ENCODE results near the gene LRCH3.

The LRCH3 gene

GRCh38 chr3:197791892-197792647 lies 1.0 kb downstream of the LRCH3 start:
- no peak for DNase-seq (ENCODE audit: low read depth)

- no peak for DNase-seq (ENCODE audit: low read depth)
Observed at GRCh38 chr3:197793247-197793646, 2.2 kb downstream of the LRCH3 start.

GRCh38 chr3:197794115-197794514 lies 3.1 kb downstream of the LRCH3 start:
- DNase-seq (ENCODE audit: low read depth): no peak

- DNase-seq (ENCODE audit: low read depth): no peak
Observed at GRCh38 chr3:197795200-197795599, 4.1 kb downstream of the LRCH3 start.

GRCh38 chr3:197796087-197796486 lies 5.0 kb downstream of the LRCH3 start:
- no peak for DNase-seq (ENCODE audit: low read depth)

- no peak for DNase-seq (ENCODE audit: low read depth)
Observed at GRCh38 chr3:197798863-197799262, 7.8 kb downstream of the LRCH3 start.

- DNase-seq (ENCODE audit: low read depth): no peak
Observed at GRCh38 chr3:197800379-197800778, 9.3 kb downstream of the LRCH3 start.

GRCh38 chr3:197801891-197802778 lies 11.1 kb downstream of the LRCH3 start:
- no peak for DNase-seq (ENCODE audit: low read depth)

- DNase-seq (ENCODE audit: low read depth): no peak
Observed at GRCh38 chr3:197802779-197803459, 11.9 kb downstream of the LRCH3 start.

GRCh38 chr3:197804511-197804910 lies 13.5 kb downstream of the LRCH3 start:
- no peak for DNase-seq (ENCODE audit: low read depth)

GRCh38 chr3:197807969-197808587 lies 17.0 kb downstream of the LRCH3 start:
- no peak for DNase-seq (ENCODE audit: low read depth)

GRCh38 chr3:197809356-197810020 lies 18.4 kb downstream of the LRCH3 start:
- DNase-seq (ENCODE audit: low read depth): no peak

GRCh38 chr3:197810901-197811300 lies 19.8 kb downstream of the LRCH3 start:
- DNase-seq (ENCODE audit: low read depth): no peak

GRCh38 chr3:197811343-197811742 lies 20.3 kb downstream of the LRCH3 start:
- no peak for DNase-seq (ENCODE audit: low read depth)

GRCh38 chr3:197814372-197814771 lies 23.3 kb downstream of the LRCH3 start:
- no peak for DNase-seq (ENCODE audit: low read depth)

GRCh38 chr3:197820550-197821335 lies 29.7 kb downstream of the LRCH3 start:
- no peak for DNase-seq (ENCODE audit: low read depth)

- DNase-seq (ENCODE audit: low read depth): no peak
Observed at GRCh38 chr3:197829397-197830045, 38.5 kb downstream of the LRCH3 start.

- DNase-seq (ENCODE audit: low read depth): no peak
Observed at GRCh38 chr3:197830308-197830966, 39.4 kb downstream of the LRCH3 start.

- no peak for DNase-seq (ENCODE audit: low read depth)
Observed at GRCh38 chr3:197830967-197831313, 39.9 kb downstream of the LRCH3 start.
